Central memory CD8-positive, alpha-beta T cell (primary cell): ENCODE measurements around the gene GIT2.
"Not testable (repeated sequence)": the region's sequence is repeated elsewhere in the genome, so short reads cannot be mapped to it uniquely, and the experiment has no call there.

Source experiments
- ATAC-seq: fragments of 150-1000 bp; cut with Tn5 transposase; replicated peaks from 2 replicates; pipeline ENCODE4 v1.10.0; 2022; ENCODE audit warnings: mild to moderate bottlenecking, moderate FRiP score, moderate number of reproducible peaks; ENCODE audit not compliant: poor library complexity, severe bottlenecking; ENCODE audit errors: extremely low read depth
- DNase-seq, 2 donors: peaks; one replicate each; pipeline ENCODE4 v3.0.0; 2021; ENCODE audit warnings: low spot score in 2 of 2
- H3K27ac Mint-ChIP-seq: one replicate; pipeline ENCODE4 v1.8.0; 2022; ENCODE audit warnings: low read depth, mild to moderate bottlenecking, moderate library complexity, mixed read lengths
- H3K27me3 Mint-ChIP-seq: one replicate; pipeline ENCODE4 v1.8.0; 2022; ENCODE audit warnings: mixed read lengths
- H3K36me3 Mint-ChIP-seq: one replicate; pipeline ENCODE4 v1.8.0; 2022; ENCODE audit warnings: mild to moderate bottlenecking, moderate library complexity, mixed read lengths; ENCODE audit not compliant: insufficient read depth
- H3K4me1 Mint-ChIP-seq: one replicate; pipeline ENCODE4 v1.8.0; 2022; ENCODE audit warnings: mixed read lengths
- H3K4me3 Mint-ChIP-seq: one replicate; pipeline ENCODE4 v1.8.0; 2022; ENCODE audit warnings: mild to moderate bottlenecking, moderate library complexity, mixed read lengths
- H3K9me3 Mint-ChIP-seq: one replicate; pipeline ENCODE4 v1.8.0; 2022; ENCODE audit warnings: mixed read lengths

The GIT2 gene

GRCh38 chr12:109916045-109916444, 80.1 kb downstream of the GIT2 start:
- no peaks in the 10 kb centered on the region for H3K4me1 Mint-ChIP-seq
- no peak overlapping the region for H3K27ac Mint-ChIP-seq
- H3K36me3 Mint-ChIP-seq, result peaks cover 63% of the 10 kb centered on the region

GRCh38 chr12:109915171-109916040, 80.8 kb downstream of the GIT2 start:
- Mint-ChIP-seq H3K27me3 (no peaks in the 10 kb centered on the region), H3K36me3 (peaks cover 60% of the 10 kb centered on the region), H3K4me1 (no peaks in the 10 kb centered on the region), H3K9me3 (no peaks in the 10 kb centered on the region), H3K4me3 (no peak overlapping the region), H3K27ac (no peak overlapping the region)
- ATAC-seq (no peak), DNase-seq (no peak)

More at GRCh38 chr12:109916045-109916444, 80.1 kb downstream of the GIT2 start:
- ATAC-seq (no peak), DNase-seq (no peak)
- H3K4me3 Mint-ChIP-seq, result no peak overlapping the region
- no peaks in the 10 kb centered on the region for H3K9me3 Mint-ChIP-seq
- H3K27me3 Mint-ChIP-seq, result no peaks in the 10 kb centered on the region

GRCh38 chr12:109914461-109914860, 81.7 kb downstream of the GIT2 start:
- Mint-ChIP-seq H3K27ac (no peak overlapping the region), H3K27me3 (no peaks in the 10 kb centered on the region), H3K36me3 (peaks cover 58% of the 10 kb centered on the region), H3K9me3 (no peaks in the 10 kb centered on the region), H3K4me3 (no peak overlapping the region), H3K4me1 (no peaks in the 10 kb centered on the region)
- no peak for DNase-seq
- no peak for ATAC-seq

GRCh38 chr12:109912855-109913321, 83.3 kb downstream of the GIT2 start:
- DNase-seq (no peak), ATAC-seq (no peak)
- H3K36me3 Mint-ChIP-seq, result peaks cover 59% of the 10 kb centered on the region
- H3K4me3 Mint-ChIP-seq, result no peak overlapping the region
- no peak overlapping the region for H3K27ac Mint-ChIP-seq
- H3K27me3 Mint-ChIP-seq, result no peaks in the 10 kb centered on the region
- peaks cover 5% of the 10 kb centered on the region for H3K4me1 Mint-ChIP-seq
- H3K9me3 Mint-ChIP-seq, result no peaks in the 10 kb centered on the region

GRCh38 chr12:109910969-109911348, 85.2 kb downstream of the GIT2 start:
- no peak overlapping the region for H3K27ac Mint-ChIP-seq
- no peak for DNase-seq
- H3K9me3 Mint-ChIP-seq, result no peaks in the 10 kb centered on the region
- H3K36me3 Mint-ChIP-seq, result peaks cover 57% of the 10 kb centered on the region
- no peak overlapping the region for H3K4me3 Mint-ChIP-seq
- peaks cover 5% of the 10 kb centered on the region for H3K4me1 Mint-ChIP-seq
- no peak for ATAC-seq
- H3K27me3 Mint-ChIP-seq, result no peaks in the 10 kb centered on the region

GRCh38 chr12:109910254-109910968, 85.8 kb downstream of the GIT2 start:
- DNase-seq (no peak), ATAC-seq (no peak)
- no peaks in the 10 kb centered on the region for H3K27me3 Mint-ChIP-seq
- H3K27ac Mint-ChIP-seq, result no peak overlapping the region
- H3K36me3 Mint-ChIP-seq, result peaks cover 57% of the 10 kb centered on the region
- H3K4me3 Mint-ChIP-seq, result no peak overlapping the region
- H3K4me1 Mint-ChIP-seq, result peaks cover 5% of the 10 kb centered on the region
- no peaks in the 10 kb centered on the region for H3K9me3 Mint-ChIP-seq

- Mint-ChIP-seq H3K4me1 (peaks cover 33% of the 10 kb centered on the region), H3K27ac (no peak overlapping the region), H3K36me3 (peaks cover 53% of the 10 kb centered on the region), H3K9me3 (no peaks in the 10 kb centered on the region), H3K27me3 (no peaks in the 10 kb centered on the region), H3K4me3 (no peak overlapping the region)
- ATAC-seq (no peak), DNase-seq (no peak)
Measured at GRCh38 chr12:109905301-109905700, 90.9 kb downstream of the GIT2 start.

GRCh38 chr12:109902891-109903418, 93.2 kb downstream of the GIT2 start:
- no peak overlapping the region for H3K4me3 Mint-ChIP-seq
- H3K27ac Mint-ChIP-seq, result no peak overlapping the region
- H3K27me3 Mint-ChIP-seq, result no peaks in the 10 kb centered on the region
- no peak for ATAC-seq
- DNase-seq, result no peak
- H3K4me1 Mint-ChIP-seq, result peaks cover 34% of the 10 kb centered on the region
- H3K36me3 Mint-ChIP-seq, result peaks cover 44% of the 10 kb centered on the region
- no peaks in the 10 kb centered on the region for H3K9me3 Mint-ChIP-seq

- Mint-ChIP-seq H3K27me3 (no peaks in the 10 kb centered on the region), H3K4me3 (peak overlapping the region; percentile 95), H3K36me3 (peaks cover 30% of the 10 kb centered on the region), H3K4me1 (peaks cover 34% of the 10 kb centered on the region), H3K9me3 (no peaks in the 10 kb centered on the region), H3K27ac (peak overlapping the region; percentile 92)
- DNase-seq, result no peak
- peak; percentile 5 for ATAC-seq
Measured at GRCh38 chr12:109900752-109901580, 95.2 kb downstream of the GIT2 start.

GRCh38 chr12:109899783-109900751, 96.1 kb downstream of the GIT2 start, which contains the start of gene TCHP:
TSS of gene TCHP (plus strand) at chr12:109900274. CDS start at chr12:109903027, 2,753 bp downstream.
- H3K27me3 Mint-ChIP-seq, result no peaks in the 10 kb centered on the region
- H3K4me3 Mint-ChIP-seq, result peak within 1 kb of the TSS; percentile 95
- peaks cover 32% of the 10 kb centered on the region for H3K4me1 Mint-ChIP-seq
- ATAC-seq (peak; percentile 85), DNase-seq (peak; percentile 48)
- H3K36me3 Mint-ChIP-seq, result peaks cover 24% of the 10 kb centered on the region
- peak within 1 kb of the TSS; percentile 92 for H3K27ac Mint-ChIP-seq
- H3K9me3 Mint-ChIP-seq, result no peaks in the 10 kb centered on the region

GRCh38 chr12:109899345-109899744, 96.8 kb downstream of the GIT2 start:
- H3K27me3 Mint-ChIP-seq, DNase-seq, ATAC-seq, H3K9me3 Mint-ChIP-seq: not testable (repeated sequence)
- peaks cover 28% of the 10 kb centered on the region for H3K4me1 Mint-ChIP-seq
- H3K27ac Mint-ChIP-seq, result peak overlapping the region; percentile 92
- peaks cover 17% of the 10 kb centered on the region for H3K36me3 Mint-ChIP-seq
- peak overlapping the region; percentile 95 for H3K4me3 Mint-ChIP-seq
